ENCODE data around the gene CEMIP2.
"Not testable (repeated sequence)": the region's sequence is repeated elsewhere in the genome, so short reads cannot be mapped to it uniquely, and the experiment has no call there.

The CEMIP2 gene

DNA sequence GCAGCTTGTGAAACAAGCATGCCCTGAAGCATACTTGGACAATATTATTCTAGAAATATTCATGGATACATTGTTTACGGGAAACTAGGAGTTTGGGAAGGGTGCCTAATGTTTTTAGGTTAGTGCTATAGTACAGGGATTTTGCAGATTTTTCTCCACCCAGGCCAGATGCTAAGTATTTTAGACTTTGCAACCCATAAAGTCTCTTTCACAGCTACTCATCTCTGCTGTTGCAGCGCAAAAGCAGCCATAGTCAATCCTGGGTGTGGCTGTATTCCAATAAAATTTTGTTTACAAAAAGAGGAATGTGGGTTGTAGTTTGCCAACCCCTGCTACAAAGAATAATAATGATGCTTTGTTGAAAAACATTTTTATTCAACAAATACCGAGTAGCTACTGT, 106.2 kb downstream of the CEMIP2 start:
- H3K4me1 ChIP-seq (ENCODE audit: control extremely low read depth in 1 of 4, control insufficient read depth in 4 of 4, insufficient read depth in 4 of 4, low read length in 3 of 4) = no peaks in the 10 kb centered on the region
- no CpG with 5 or more reads among the region's 3 CpGs for WGBS (ENCODE audit: insufficient coverage)
- H3K27me3 ChIP-seq (replicated peaks in 2 of 5; ENCODE audit: control insufficient read depth in 4 of 5, insufficient read depth in 5 of 5, low read length in 4 of 5) = no peaks in the 10 kb centered on the region
- DNase-seq = no peak
- no peak overlapping the region for H3K4me3 ChIP-seq (ENCODE audit: control insufficient read depth in 1 of 7, extremely low read depth in 1 of 7, insufficient read depth in 4 of 7, low read depth in 2 of 7, low read length in 6 of 7)
- no peak overlapping the region for H3K27ac ChIP-seq (ENCODE audit: insufficient read depth in 1 of 2, low read depth in 1 of 2, low read length in 2 of 2, poor library complexity in 1 of 2, severe bottlenecking in 2 of 2)
- H3K9me3 ChIP-seq (ENCODE audit: control extremely low read depth in 1 of 5, control insufficient read depth in 4 of 5, insufficient read depth in 2 of 5, low read depth in 1 of 5, low read length in 4 of 5) = no peaks in the 10 kb centered on the region
- H3K36me3 ChIP-seq (ENCODE audit: control insufficient read depth in 4 of 4, insufficient read depth in 4 of 4, low read length in 3 of 4) = no peaks in the 10 kb centered on the region
- CTCF ChIA-PET = no interaction called here
- POLR2A ChIA-PET = interaction anchor here (0.5 kb wide), 1 partner anchor 152 kb away, joined by 3 read pairs; no protein-coding TSS in a partner anchor

DNA sequence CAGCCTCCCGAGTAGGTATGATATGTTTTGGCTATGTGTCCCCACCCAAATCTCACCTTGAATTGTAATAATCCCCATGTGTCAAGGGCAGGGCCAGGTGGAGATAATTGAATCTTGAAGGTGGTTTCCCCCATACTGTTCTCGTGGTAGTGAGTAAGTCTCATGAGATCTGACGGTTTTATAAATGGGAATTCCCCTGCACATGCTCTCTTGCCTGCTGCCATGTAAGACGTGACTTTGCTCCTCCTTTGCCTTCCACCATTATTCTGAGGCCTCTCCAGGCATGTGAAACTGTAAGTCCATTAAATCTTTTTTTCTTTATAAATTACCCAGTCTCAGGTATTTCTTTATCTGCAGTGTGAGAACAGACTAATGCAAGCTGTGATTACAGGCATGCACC, 111.0 kb downstream of the CEMIP2 start:
- H3K4me1 ChIP-seq (ENCODE audit: control extremely low read depth in 1 of 4, control insufficient read depth in 4 of 4, insufficient read depth in 4 of 4, low read length in 3 of 4); H3K27ac ChIP-seq (ENCODE audit: insufficient read depth in 1 of 2, low read depth in 1 of 2, low read length in 2 of 2, poor library complexity in 1 of 2, severe bottlenecking in 2 of 2); CTCF ChIA-PET; H3K4me3 ChIP-seq (ENCODE audit: control insufficient read depth in 1 of 7, extremely low read depth in 1 of 7, insufficient read depth in 4 of 7, low read depth in 2 of 7, low read length in 6 of 7); H3K9me3 ChIP-seq (ENCODE audit: control extremely low read depth in 1 of 5, control insufficient read depth in 4 of 5, insufficient read depth in 2 of 5, low read depth in 1 of 5, low read length in 4 of 5); H3K36me3 ChIP-seq (ENCODE audit: control insufficient read depth in 4 of 4, insufficient read depth in 4 of 4, low read length in 3 of 4); H3K27me3 ChIP-seq (replicated peaks in 2 of 5; ENCODE audit: control insufficient read depth in 4 of 5, insufficient read depth in 5 of 5, low read length in 4 of 5); POLR2A ChIA-PET: not testable (repeated sequence)
- WGBS (ENCODE audit: insufficient coverage) = no CpG with 5 or more reads among the region's 4 CpGs
- DNase-seq = peak in 1 of 3 donors; percentile 24

DNA sequence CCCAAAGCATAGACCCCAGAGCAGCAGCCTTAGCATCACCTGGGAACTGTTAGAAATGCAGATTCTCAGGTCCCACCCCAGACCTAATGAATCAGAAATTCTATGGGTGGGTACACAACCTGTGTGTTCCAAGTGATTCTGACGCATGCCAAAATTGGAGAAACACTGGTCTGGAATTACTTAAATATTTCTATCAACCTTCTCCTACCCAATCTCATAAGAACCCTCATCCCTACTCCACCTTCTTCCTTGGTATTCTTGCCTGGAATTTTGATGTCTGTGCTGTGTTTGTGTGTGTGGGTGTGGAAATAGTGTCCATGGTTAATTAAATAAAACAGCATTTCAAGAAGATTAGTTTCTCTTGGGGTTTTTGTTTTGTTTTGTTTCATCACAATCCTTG, 111.8 kb downstream of the CEMIP2 start:
- WGBS (ENCODE audit: insufficient coverage) = no CpG with 5 or more reads among the region's 1 CpG
- H3K4me3 ChIP-seq (ENCODE audit: control insufficient read depth in 1 of 7, extremely low read depth in 1 of 7, insufficient read depth in 4 of 7, low read depth in 2 of 7, low read length in 6 of 7) = no peak overlapping the region
- CTCF ChIA-PET = interaction anchor here (1.1 kb wide), 1 partner anchor 9 kb away, joined by 5 read pairs; no protein-coding TSS in a partner anchor
- H3K9me3 ChIP-seq (ENCODE audit: control extremely low read depth in 1 of 5, control insufficient read depth in 4 of 5, insufficient read depth in 2 of 5, low read depth in 1 of 5, low read length in 4 of 5) = no peaks in the 10 kb centered on the region
- POLR2A ChIA-PET = no interaction called here
- H3K27me3 ChIP-seq (replicated peaks in 2 of 5; ENCODE audit: control insufficient read depth in 4 of 5, insufficient read depth in 5 of 5, low read length in 4 of 5) = no peaks in the 10 kb centered on the region
- H3K27ac ChIP-seq (ENCODE audit: insufficient read depth in 1 of 2, low read depth in 1 of 2, low read length in 2 of 2, poor library complexity in 1 of 2, severe bottlenecking in 2 of 2) = no peak overlapping the region
- no peak for DNase-seq
- H3K4me1 ChIP-seq (ENCODE audit: control extremely low read depth in 1 of 4, control insufficient read depth in 4 of 4, insufficient read depth in 4 of 4, low read length in 3 of 4) = no peaks in the 10 kb centered on the region
- no peaks in the 10 kb centered on the region for H3K36me3 ChIP-seq (ENCODE audit: control insufficient read depth in 4 of 4, insufficient read depth in 4 of 4, low read length in 3 of 4)

DNA sequence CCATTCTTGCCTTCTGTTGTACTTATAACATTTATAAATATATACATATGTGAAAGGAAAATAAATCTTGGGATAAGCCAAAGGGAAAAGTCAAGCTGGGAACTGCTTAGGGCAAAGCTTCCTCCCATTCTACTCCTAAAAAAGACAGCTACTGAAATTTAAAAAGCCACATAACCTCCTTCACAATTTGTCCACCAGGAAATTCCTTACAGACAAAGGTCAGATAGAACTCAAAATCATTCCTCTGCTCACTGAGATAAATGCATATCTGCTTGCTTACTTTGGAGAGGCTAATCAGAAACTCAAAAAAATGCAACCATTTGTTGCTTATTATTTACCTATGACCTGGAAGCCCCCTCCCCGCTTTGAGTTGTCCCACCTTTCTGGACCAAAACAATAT, 112.5 kb downstream of the CEMIP2 start:
- no peaks in the 10 kb centered on the region for H3K4me1 ChIP-seq (ENCODE audit: control extremely low read depth in 1 of 4, control insufficient read depth in 4 of 4, insufficient read depth in 4 of 4, low read length in 3 of 4)
- CTCF ChIA-PET = interaction anchor here (1.1 kb wide), 1 partner anchor 9 kb away, joined by 5 read pairs; no protein-coding TSS in a partner anchor
- 100% methylated on average over 1 of the region's 1 CpG for WGBS (ENCODE audit: insufficient coverage)
- H3K27me3 ChIP-seq (replicated peaks in 2 of 5; ENCODE audit: control insufficient read depth in 4 of 5, insufficient read depth in 5 of 5, low read length in 4 of 5) = no peaks in the 10 kb centered on the region
- POLR2A ChIA-PET = no interaction called here
- no peak overlapping the region for H3K4me3 ChIP-seq (ENCODE audit: control insufficient read depth in 1 of 7, extremely low read depth in 1 of 7, insufficient read depth in 4 of 7, low read depth in 2 of 7, low read length in 6 of 7)
- no peaks in the 10 kb centered on the region for H3K36me3 ChIP-seq (ENCODE audit: control insufficient read depth in 4 of 4, insufficient read depth in 4 of 4, low read length in 3 of 4)
- no peaks in the 10 kb centered on the region for H3K9me3 ChIP-seq (ENCODE audit: control extremely low read depth in 1 of 5, control insufficient read depth in 4 of 5, insufficient read depth in 2 of 5, low read depth in 1 of 5, low read length in 4 of 5)
- DNase-seq = no peak
- no peak overlapping the region for H3K27ac ChIP-seq (ENCODE audit: insufficient read depth in 1 of 2, low read depth in 1 of 2, low read length in 2 of 2, poor library complexity in 1 of 2, severe bottlenecking in 2 of 2)

DNA sequence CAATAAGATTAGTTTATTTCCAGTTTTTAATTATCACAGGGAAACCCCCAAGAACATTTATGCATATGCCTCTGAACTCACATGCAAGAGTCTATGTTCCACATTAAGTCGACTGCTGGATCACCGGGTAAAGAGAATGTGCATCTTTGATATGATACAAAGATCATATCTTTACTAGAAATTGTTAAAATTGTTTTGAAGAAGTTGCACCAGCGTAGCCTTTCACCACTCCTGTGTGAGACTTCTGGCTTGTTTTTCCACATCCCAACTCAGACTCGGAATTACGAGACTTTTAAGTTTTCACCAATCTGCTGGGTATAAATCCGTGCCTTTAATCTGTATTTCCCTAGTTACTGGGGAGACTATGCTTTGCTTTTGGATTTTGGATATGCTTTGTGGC, 113.2 kb downstream of the CEMIP2 start:
- no peak for DNase-seq
- Histone ChIP-seq H3K27ac (ENCODE audit: insufficient read depth in 1 of 2, low read depth in 1 of 2, low read length in 2 of 2, poor library complexity in 1 of 2, severe bottlenecking in 2 of 2) (no peak overlapping the region), H3K4me1 (ENCODE audit: control extremely low read depth in 1 of 4, control insufficient read depth in 4 of 4, insufficient read depth in 4 of 4, low read length in 3 of 4) (no peaks in the 10 kb centered on the region), H3K9me3 (ENCODE audit: control extremely low read depth in 1 of 5, control insufficient read depth in 4 of 5, insufficient read depth in 2 of 5, low read depth in 1 of 5, low read length in 4 of 5) (no peaks in the 10 kb centered on the region), H3K4me3 (ENCODE audit: control insufficient read depth in 1 of 7, extremely low read depth in 1 of 7, insufficient read depth in 4 of 7, low read depth in 2 of 7, low read length in 6 of 7) (no peak overlapping the region), H3K36me3 (ENCODE audit: control insufficient read depth in 4 of 4, insufficient read depth in 4 of 4, low read length in 3 of 4) (no peaks in the 10 kb centered on the region), H3K27me3 (replicated peaks in 2 of 5; ENCODE audit: control insufficient read depth in 4 of 5, insufficient read depth in 5 of 5, low read length in 4 of 5) (no peaks in the 10 kb centered on the region)
- CTCF ChIA-PET = no interaction called here
- WGBS (ENCODE audit: insufficient coverage) = no CpG with 5 or more reads among the region's 6 CpGs
- POLR2A ChIA-PET = no interaction called here

DNA sequence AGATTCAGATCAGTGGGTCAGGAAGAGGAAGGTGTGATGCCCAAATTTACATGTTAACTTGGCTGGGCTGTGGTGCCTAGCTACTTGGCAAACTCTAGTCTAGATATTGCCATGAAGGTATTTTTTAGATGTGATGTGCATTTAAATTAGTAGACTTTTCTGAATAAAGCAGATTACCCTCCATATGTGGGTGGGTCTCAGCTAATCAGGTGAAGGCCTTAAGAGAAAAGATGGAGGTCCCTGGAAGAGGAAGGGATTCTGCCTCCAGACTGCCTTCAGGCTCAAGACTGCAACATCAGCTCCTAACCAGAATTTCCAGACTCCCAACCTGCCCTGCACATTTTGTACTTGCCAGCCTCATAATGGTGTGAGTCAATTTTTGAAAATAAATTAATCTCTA, 115.8 kb downstream of the CEMIP2 start:
- Histone ChIP-seq H3K9me3 (ENCODE audit: control extremely low read depth in 1 of 5, control insufficient read depth in 4 of 5, insufficient read depth in 2 of 5, low read depth in 1 of 5, low read length in 4 of 5) (no peaks in the 10 kb centered on the region), H3K4me3 (ENCODE audit: control insufficient read depth in 1 of 7, extremely low read depth in 1 of 7, insufficient read depth in 4 of 7, low read depth in 2 of 7, low read length in 6 of 7) (no peak overlapping the region), H3K27ac (ENCODE audit: insufficient read depth in 1 of 2, low read depth in 1 of 2, low read length in 2 of 2, poor library complexity in 1 of 2, severe bottlenecking in 2 of 2) (no peak overlapping the region), H3K36me3 (ENCODE audit: control insufficient read depth in 4 of 4, insufficient read depth in 4 of 4, low read length in 3 of 4) (no peaks in the 10 kb centered on the region), H3K27me3 (replicated peaks in 2 of 5; ENCODE audit: control insufficient read depth in 4 of 5, insufficient read depth in 5 of 5, low read length in 4 of 5) (no peaks in the 10 kb centered on the region), H3K4me1 (ENCODE audit: control extremely low read depth in 1 of 4, control insufficient read depth in 4 of 4, insufficient read depth in 4 of 4, low read length in 3 of 4) (peaks cover 4 to 12% (median 10%) of the 10 kb centered on the region in 4 experiments)
- POLR2A ChIA-PET = no interaction called here
- DNase-seq = no peak
- CTCF ChIA-PET = no interaction called here

DNA sequence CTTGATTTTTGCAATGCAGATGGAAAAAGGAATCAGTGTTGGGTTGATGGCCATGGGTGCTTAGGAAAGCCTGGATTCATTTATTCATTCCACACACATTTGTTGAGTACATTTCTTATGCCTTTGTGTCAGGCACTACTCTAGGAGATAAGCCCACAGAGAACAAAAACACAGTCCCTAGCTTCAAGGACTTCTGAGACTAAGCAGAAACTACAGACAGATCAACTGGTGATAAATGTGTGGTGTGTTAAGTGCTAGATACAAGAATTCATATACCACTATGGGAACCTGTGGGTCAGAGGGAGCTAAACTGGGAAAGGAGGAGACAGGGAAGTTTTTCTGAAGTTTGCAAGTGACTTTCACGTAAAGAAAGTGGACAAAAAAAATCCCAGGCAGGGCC, 119.9 kb downstream of the CEMIP2 start:
- no peaks in the 10 kb centered on the region for H3K27me3 ChIP-seq (replicated peaks in 2 of 5; ENCODE audit: control insufficient read depth in 4 of 5, insufficient read depth in 5 of 5, low read length in 4 of 5)
- CTCF ChIA-PET = interaction anchor here (0.8 to 3.1 kb wide), 5 partner anchors 10 to 121 kb away, joined by 5 to 16 read pairs (median 11); no protein-coding TSS in a partner anchor
- no peak for DNase-seq
- peaks cover 11 to 51% (median 38%) of the 10 kb centered on the region in 4 experiments for H3K4me1 ChIP-seq (ENCODE audit: control extremely low read depth in 1 of 4, control insufficient read depth in 4 of 4, insufficient read depth in 4 of 4, low read length in 3 of 4)
- POLR2A ChIA-PET = no interaction called here
- H3K36me3 ChIP-seq (ENCODE audit: control insufficient read depth in 4 of 4, insufficient read depth in 4 of 4, low read length in 3 of 4) = no peaks in the 10 kb centered on the region
- H3K4me3 ChIP-seq (ENCODE audit: control insufficient read depth in 1 of 7, extremely low read depth in 1 of 7, insufficient read depth in 4 of 7, low read depth in 2 of 7, low read length in 6 of 7) = no peak overlapping the region
- H3K27ac ChIP-seq (ENCODE audit: insufficient read depth in 1 of 2, low read depth in 1 of 2, low read length in 2 of 2, poor library complexity in 1 of 2, severe bottlenecking in 2 of 2) = no peak overlapping the region
- WGBS (ENCODE audit: insufficient coverage) = 86% methylated on average over 1 of the region's 1 CpG
- no peaks in the 10 kb centered on the region for H3K9me3 ChIP-seq (ENCODE audit: control extremely low read depth in 1 of 5, control insufficient read depth in 4 of 5, insufficient read depth in 2 of 5, low read depth in 1 of 5, low read length in 4 of 5)

All from common myeloid progenitor, CD34-positive (primary cell).